GM20431 (cell line): Measurements from ENCODE around the gene KIF22.
"Not testable (repeated sequence)": the region's sequence is repeated elsewhere in the genome, so short reads cannot be mapped to it uniquely, and the experiment has no call there.

Experiments
- in situ Hi-C: fragments of 300-500 bp; cut with MseI, MboI; formaldehyde crosslinking; loops from one replicate; pipeline ENCODE4 v1.15.0; 2020; ENCODE audit warnings: low sequenced_read_pairs; ENCODE audit not compliant: unreplicated experiment

Gene KIF22

GRCh38 chr16:29793153-29793552, 2.6 kb downstream of the KIF22 start:
- in situ Hi-C loops, result not testable (repeated sequence)

GRCh38 chr16:29794231-29794710, 3.7 kb downstream of the KIF22 start:
- in situ Hi-C loops, result no loop called here

- in situ Hi-C loops, result no loop called here
Measured at GRCh38 chr16:29802416-29802935, 11.9 kb downstream of the KIF22 start.

GRCh38 chr16:29804020-29804419, 13.5 kb downstream of the KIF22 start:
- in situ Hi-C loops, result no loop called here

GRCh38 chr16:29804455-29805231, 14.1 kb downstream of the KIF22 start:
- in situ Hi-C loops, result no loop called here

GRCh38 chr16:29805232-29806098, 14.9 kb downstream of the KIF22 start:
- in situ Hi-C loops, result no loop called here

- in situ Hi-C loops, result no loop called here
Measured at GRCh38 chr16:29806099-29806579, 15.6 kb downstream of the KIF22 start, which contains the start of gene MAZ. Gene MAZ, plus strand, starts transcription at chr16:29806529. Its CDS starts 173 bp downstream, at chr16:29806702.

- in situ Hi-C loops, result no loop called here
Measured at GRCh38 chr16:29806641-29807425, 16.3 kb downstream of the KIF22 start.

GRCh38 chr16:29807426-29808218, 17.1 kb downstream of the KIF22 start:
- in situ Hi-C loops, result no loop called here

- in situ Hi-C loops, result no loop called here
Measured at GRCh38 chr16:29808219-29808900, 17.8 kb downstream of the KIF22 start.

- in situ Hi-C loops, result no loop called here
Measured at GRCh38 chr16:29809031-29809747, 18.6 kb downstream of the KIF22 start.

- in situ Hi-C loops, result loop anchor here (10.0 kb wide), 1 partner anchor 65 kb away; no protein-coding TSS in a partner anchor
Measured at GRCh38 chr16:29809850-29810698, 19.5 kb downstream of the KIF22 start.

GRCh38 chr16:29810699-29811169, 20.2 kb downstream of the KIF22 start:
- in situ Hi-C loops, result loop anchor here (10.0 kb wide), 1 partner anchor 64 kb away; no protein-coding TSS in a partner anchor

- in situ Hi-C loops, result loop anchor here (10.0 kb wide), 1 partner anchor 63 kb away; no protein-coding TSS in a partner anchor
Measured at GRCh38 chr16:29811170-29811895, 20.8 kb downstream of the KIF22 start.

- in situ Hi-C loops, result loop anchor here (10.0 kb wide), 1 partner anchor 63 kb away; no protein-coding TSS in a partner anchor
Measured at GRCh38 chr16:29811896-29812665, 21.5 kb downstream of the KIF22 start, which contains the start of gene PRRT2. Gene PRRT2, plus strand, starts transcription at chr16:29812193. Its CDS starts 862 bp downstream, at chr16:29813055.
